Renal cortex interstitium (tissue), 11 donors: ENCODE results near the gene PMAIP1. TPM values are rescaled to one million over a fixed set of nuclear protein-coding genes. Genes with fewer than 3 reads are reported as not detected.

ENCODE experiments used
- DNase-seq, 11 donors: peaks; one replicate each; pipeline ENCODE4 v3.0.0-alpha.2; 2013; ENCODE audit warnings: low read depth in 9 of 11, low spot score in 4 of 11; ENCODE audit errors: extremely low read depth in 1 of 11
- polyA plus RNA-seq, 3 donors: library from polyadenylated mRNA; unstranded; fragments of 120-200 nt; gene quantifications; one replicate each; pipeline ENCODE4 v1.2.1, GENCODE V29; 2013; ENCODE audit not compliant: insufficient read length in 3 of 3

Gene PMAIP1
- polyA plus RNA-seq, 3 donors: 3.3 to 5.0 (median 3.3) TPM

DNA sequence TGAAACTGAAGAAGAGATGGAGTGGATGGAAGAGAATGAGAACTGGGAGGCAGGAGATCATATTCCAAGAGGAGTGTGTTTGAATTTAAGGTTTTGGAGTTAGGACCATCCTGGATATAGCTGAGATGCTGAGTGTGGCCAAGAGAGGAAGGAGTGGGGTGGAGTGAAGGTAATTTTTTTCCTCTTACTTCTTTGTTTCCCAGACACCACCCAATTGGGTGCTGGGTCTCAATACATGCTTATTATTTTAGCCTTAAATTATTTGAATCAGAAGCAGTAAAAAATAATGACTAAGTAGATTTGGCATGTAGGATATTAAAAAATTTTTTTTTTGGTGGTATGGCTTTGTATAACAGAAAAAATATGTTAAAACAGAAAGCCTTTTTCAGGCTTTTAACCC, 39.3 kb downstream of the PMAIP1 start:
- no peak for DNase-seq

DNA sequence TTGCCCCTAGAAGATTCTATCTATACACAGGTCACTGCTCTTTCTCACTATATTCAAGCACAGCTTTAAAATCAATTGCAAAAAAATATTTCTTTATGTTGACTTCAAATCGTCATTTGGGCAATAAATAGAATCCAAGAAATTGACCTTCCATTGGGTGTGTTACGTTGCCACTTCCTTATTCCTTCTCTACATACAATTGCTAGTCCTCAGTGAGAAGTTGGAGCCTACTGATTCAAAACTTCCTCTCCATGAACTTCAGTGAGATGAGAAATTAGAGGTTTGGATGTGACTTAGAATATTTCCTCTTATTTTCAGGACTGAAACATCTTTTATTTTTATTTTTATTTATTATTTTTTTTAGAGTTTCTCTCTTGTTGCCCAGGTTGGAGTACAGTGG, 40.3 kb downstream of the PMAIP1 start:
- no peak for DNase-seq

DNA sequence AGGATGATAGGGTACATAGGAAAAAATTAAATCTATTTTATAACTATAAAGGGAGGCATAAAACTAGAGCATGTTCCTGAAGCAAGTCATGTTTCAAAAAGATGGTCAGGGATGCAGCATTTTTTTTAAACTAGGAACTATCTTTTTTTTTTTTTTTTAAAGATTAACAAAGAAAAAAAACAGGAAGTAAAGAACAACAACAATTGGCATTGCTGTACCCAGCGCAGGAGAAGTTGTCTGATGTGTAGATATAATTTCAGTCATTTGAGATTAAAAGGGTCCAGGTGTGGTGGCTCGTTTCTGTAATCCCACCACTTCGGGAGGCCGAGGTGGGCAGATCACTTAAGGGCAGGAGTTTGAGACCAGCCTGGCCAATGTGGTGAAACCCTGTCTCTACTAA, 41.5 kb downstream of the PMAIP1 start:
- DNase-seq: no peak

DNA sequence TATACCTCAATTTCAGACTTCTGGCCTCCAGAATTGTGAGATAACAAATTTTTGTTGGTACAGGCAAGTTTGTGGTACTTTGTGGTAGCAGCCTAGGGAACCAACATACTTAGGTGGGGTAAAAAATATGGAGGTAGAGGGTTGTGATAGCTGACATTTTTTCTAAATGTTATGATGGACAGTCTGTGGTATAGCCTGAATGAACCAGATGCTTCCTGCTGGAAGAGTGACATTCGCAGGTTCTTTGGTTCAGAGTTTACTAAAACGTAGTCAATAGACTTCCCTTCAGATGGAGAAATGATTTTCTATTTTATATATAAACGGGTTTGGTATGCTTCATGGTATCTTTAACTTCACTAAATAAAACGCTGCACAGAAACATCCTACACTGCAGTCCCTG, 42.8 kb downstream of the PMAIP1 start:
- DNase-seq: no peak

DNA sequence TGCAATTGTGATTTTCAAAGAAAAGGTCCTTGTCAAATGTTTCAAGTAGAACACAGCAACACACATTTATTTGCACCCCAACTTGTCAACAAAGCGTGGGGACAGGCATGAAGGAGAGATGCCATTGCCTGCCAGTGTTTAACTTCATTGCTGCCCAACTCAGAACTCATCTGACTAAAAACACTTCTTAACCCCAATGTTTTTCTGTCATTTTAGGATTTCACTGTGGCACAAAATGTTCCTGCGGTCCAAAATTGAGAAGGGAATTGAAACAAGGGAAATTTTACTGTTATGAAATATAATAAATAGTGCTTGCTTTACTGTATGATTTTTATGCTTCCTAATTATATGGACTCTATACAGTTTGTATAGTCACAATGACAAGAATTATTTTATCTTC, 45.7 kb downstream of the PMAIP1 start:
- no peak for DNase-seq

DNA sequence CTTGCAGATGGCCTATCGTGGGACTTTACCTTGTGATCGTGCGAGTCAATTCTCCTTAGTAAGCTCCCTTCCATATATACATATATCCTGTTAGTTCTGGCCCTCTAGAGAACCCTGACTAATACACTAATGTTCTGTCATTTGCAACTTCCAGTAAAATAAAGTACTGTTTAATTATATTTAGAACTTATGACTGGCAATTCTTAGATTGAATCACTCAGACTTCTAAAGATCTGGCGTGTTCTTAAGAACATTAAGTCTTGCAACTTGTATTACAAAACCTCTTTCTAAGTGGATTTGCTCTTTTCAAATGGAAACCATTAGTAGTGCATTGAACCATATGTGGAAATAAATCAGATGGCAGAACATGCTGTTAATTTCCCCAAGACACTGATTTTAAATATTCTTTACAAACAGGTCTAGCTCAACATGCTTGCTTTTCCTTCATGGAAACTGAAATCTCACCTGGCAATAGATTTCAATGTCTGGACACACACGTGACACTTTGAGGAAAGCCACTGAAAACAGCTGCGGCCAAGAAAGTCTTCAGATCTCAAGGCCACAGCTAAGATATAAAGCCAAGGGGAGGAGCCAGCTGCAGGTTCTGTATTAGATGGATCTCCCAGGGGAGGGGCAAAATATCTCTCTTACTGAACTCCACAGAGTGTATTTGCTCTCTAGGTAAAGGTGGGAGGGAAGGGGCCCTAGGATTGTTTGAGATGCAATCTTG, 50.6 kb downstream of the PMAIP1 start:
- DNase-seq: no peak

DNA sequence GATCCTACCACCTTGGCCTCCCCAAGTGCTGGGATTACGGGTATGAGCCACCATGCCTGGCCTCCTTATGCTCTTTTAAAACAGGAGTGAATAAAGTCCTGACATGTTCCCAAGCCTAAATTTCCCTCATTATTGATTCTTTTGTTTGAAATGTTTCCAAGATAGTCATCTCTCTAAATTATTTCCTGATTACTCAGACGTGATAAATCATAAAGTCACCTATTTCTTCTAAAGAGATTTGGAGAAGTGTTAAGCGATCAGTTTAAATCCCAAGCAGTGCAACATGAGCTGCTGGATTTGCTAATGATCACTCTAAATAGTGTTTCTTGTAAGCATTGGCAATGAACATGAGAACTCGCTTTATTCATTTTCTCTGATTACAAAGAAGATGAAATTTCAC, 51.8 kb downstream of the PMAIP1 start:
- DNase-seq: no peak

DNA sequence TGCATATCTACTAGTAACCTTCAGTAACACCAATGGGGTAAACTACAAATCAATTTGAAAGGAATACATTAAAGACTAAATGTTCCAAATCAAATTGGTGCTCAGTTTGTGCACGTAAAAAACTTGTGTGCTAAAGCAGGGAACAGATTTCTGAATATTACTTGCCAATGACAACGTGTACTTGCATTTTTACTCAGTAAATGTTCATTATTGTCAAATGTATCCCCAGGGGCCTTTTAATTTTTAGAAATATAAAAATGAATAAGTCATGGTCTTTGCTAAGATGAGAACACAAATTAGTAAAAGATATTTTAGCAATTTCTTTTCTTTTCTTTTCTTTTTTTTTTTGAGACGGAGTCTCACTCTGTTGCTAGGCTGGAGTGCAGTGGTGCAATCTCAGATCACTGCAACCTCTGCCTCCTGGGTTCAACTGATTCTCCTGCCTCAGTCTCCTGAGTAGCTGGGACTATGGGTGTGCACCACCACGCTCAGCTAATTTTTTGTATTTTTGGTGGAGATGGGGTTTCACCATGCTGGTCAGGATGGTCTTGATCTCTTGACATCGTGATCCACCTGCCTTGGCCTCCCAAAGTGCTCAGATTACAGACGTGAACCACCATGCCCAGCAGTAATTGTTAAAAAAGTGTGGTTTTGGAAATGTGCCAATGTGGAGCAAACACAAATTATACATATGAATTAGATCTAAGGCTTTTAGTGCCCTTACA, 52.6 kb downstream of the PMAIP1 start:
- no peak for DNase-seq

Other genes with a start within 250 kb of the PMAIP1 start
- 10 to 100 TPM; 28.0 to 35.2 (median 32.8) TPM for gene CCBE1, start 202.6 kb upstream of the PMAIP1 start, polyA plus RNA-seq